ENCODE results near the gene POU2F3.

Gene POU2F3

GRCh38 chr11:120198787-120199469, 41.0 kb upstream of the POU2F3 start:
- Histone ChIP-seq H3K9me3 (ENCODE audit: control insufficient read depth, low read length) (no peaks in the 10 kb centered on the region), H3K4me1 (ENCODE audit: control insufficient read depth, insufficient read depth, low read length, poor library complexity, severe bottlenecking) (peaks cover 29% of the 10 kb centered on the region), H3K27ac (ENCODE audit: low read depth, low read length, severe bottlenecking) (no peak overlapping the region), H3K36me3 (ENCODE audit: control insufficient read depth, insufficient read depth, low read length) (no peaks in the 10 kb centered on the region), H3K4me3 (ENCODE audit: extremely low read depth, insufficient read depth, low read length, poor library complexity, severe bottlenecking) (no peak overlapping the region)
- 96 to 97% methylated on average over 6 to 7 of the region's 9 CpGs for WGBS, 2 experiments (ENCODE audit: insufficient coverage in 2 of 2)

- WGBS, 2 experiments (ENCODE audit: insufficient coverage in 2 of 2), result 70 to 77% methylated on average over 4 to 7 of the region's 9 CpGs
- no peak overlapping the region for H3K27ac ChIP-seq (ENCODE audit: low read depth, low read length, severe bottlenecking)
Measured at GRCh38 chr11:120199613-120200012, 40.3 kb upstream of the POU2F3 start.

DNA sequence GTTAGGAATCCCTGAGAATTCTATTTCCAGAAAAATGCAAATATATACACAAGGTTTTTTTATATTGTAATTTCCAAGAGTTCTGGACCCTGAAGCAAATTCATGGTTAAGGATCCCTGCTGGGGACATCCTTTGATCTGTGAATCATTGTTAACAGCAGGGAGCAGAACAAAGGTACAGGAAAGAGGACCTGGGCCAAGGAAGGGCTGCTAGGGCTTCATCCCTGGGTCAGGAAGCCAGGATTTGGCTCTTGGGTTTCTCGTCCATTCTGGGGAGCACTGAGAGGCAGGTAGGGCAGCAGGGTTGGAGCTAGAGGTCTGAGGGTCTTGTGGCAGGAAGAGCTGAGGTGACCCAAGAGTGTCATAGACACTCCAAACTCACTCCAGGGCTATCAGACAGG, 39.3 kb upstream of the POU2F3 start:
- H3K9me3 ChIP-seq (ENCODE audit: control insufficient read depth, low read length), result no peaks in the 10 kb centered on the region
- H3K27ac ChIP-seq (ENCODE audit: low read depth, low read length, severe bottlenecking), result no peak overlapping the region
- WGBS, 2 experiments (ENCODE audit: insufficient coverage in 2 of 2), result 71% methylated on average over 1 of the region's 1 CpG; no CpG with 5 or more reads in 1 of the 2 experiments
- H3K4me1 ChIP-seq (ENCODE audit: control insufficient read depth, insufficient read depth, low read length, poor library complexity, severe bottlenecking), result peaks cover 26% of the 10 kb centered on the region
- H3K36me3 ChIP-seq (ENCODE audit: control insufficient read depth, insufficient read depth, low read length), result no peaks in the 10 kb centered on the region
- no peak overlapping the region for H3K4me3 ChIP-seq (ENCODE audit: extremely low read depth, insufficient read depth, low read length, poor library complexity, severe bottlenecking)

More at GRCh38 chr11:120199613-120200012, 40.3 kb upstream of the POU2F3 start:
- Histone ChIP-seq H3K4me1 (ENCODE audit: control insufficient read depth, insufficient read depth, low read length, poor library complexity, severe bottlenecking) (peaks cover 29% of the 10 kb centered on the region), H3K4me3 (ENCODE audit: extremely low read depth, insufficient read depth, low read length, poor library complexity, severe bottlenecking) (no peak overlapping the region), H3K36me3 (ENCODE audit: control insufficient read depth, insufficient read depth, low read length) (no peaks in the 10 kb centered on the region), H3K9me3 (ENCODE audit: control insufficient read depth, low read length) (no peaks in the 10 kb centered on the region)

DNA sequence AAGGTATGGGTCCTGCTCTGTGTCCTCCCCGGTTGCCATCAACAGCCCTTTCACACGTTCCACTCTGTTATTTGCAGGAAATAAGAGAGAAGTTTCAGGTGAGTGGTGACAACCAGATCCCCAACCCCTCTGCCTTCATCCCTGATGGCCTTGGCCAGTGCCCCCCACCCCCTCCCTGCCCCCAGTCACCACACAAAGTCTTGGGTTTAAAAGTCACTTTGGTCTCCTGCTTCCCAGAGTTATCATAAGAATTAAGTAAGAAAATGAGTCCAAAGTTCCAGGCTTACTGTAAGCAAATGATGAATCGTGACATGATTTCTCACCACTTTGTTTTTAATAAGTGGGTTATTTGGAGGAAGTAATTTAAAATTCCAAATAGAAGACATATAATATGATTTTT, 38.3 kb upstream of the POU2F3 start:
- no peak overlapping the region for H3K4me3 ChIP-seq (ENCODE audit: extremely low read depth, insufficient read depth, low read length, poor library complexity, severe bottlenecking)
- no peak overlapping the region for H3K27ac ChIP-seq (ENCODE audit: low read depth, low read length, severe bottlenecking)
- WGBS, 2 experiments (ENCODE audit: insufficient coverage in 2 of 2), result no CpG with 5 or more reads among the region's 3 CpGs
- H3K9me3 ChIP-seq (ENCODE audit: control insufficient read depth, low read length), result no peaks in the 10 kb centered on the region
- H3K4me1 ChIP-seq (ENCODE audit: control insufficient read depth, insufficient read depth, low read length, poor library complexity, severe bottlenecking), result peaks cover 17% of the 10 kb centered on the region
- no peaks in the 10 kb centered on the region for H3K36me3 ChIP-seq (ENCODE audit: control insufficient read depth, insufficient read depth, low read length)

- no peaks in the 10 kb centered on the region for H3K9me3 ChIP-seq (ENCODE audit: control insufficient read depth, low read length)
- no peak overlapping the region for H3K4me3 ChIP-seq (ENCODE audit: extremely low read depth, insufficient read depth, low read length, poor library complexity, severe bottlenecking)
- H3K36me3 ChIP-seq (ENCODE audit: control insufficient read depth, insufficient read depth, low read length), result no peaks in the 10 kb centered on the region
- no peak overlapping the region for H3K27ac ChIP-seq (ENCODE audit: low read depth, low read length, severe bottlenecking)
- peaks cover 5% of the 10 kb centered on the region for H3K4me1 ChIP-seq (ENCODE audit: control insufficient read depth, insufficient read depth, low read length, poor library complexity, severe bottlenecking)
- WGBS, 2 experiments (ENCODE audit: insufficient coverage in 2 of 2), result 93 to 100% methylated on average over 3 to 4 of the region's 4 CpGs
Measured at GRCh38 chr11:120203626-120204025, 36.3 kb upstream of the POU2F3 start.

- Histone ChIP-seq H3K4me3 (ENCODE audit: extremely low read depth, insufficient read depth, low read length, poor library complexity, severe bottlenecking) (no peak overlapping the region), H3K9me3 (ENCODE audit: control insufficient read depth, low read length) (no peaks in the 10 kb centered on the region), H3K36me3 (ENCODE audit: control insufficient read depth, insufficient read depth, low read length) (no peaks in the 10 kb centered on the region), H3K27ac (ENCODE audit: low read depth, low read length, severe bottlenecking) (no peak overlapping the region), H3K4me1 (ENCODE audit: control insufficient read depth, insufficient read depth, low read length, poor library complexity, severe bottlenecking) (peaks cover 17% of the 10 kb centered on the region)
- WGBS, 2 experiments (ENCODE audit: insufficient coverage in 2 of 2), result 87 to 94% methylated on average over 7 of the region's 7 CpGs
Measured at GRCh38 chr11:120205596-120206161, 34.3 kb upstream of the POU2F3 start.

GRCh38 chr11:120207512-120207911, 32.4 kb upstream of the POU2F3 start:
- Histone ChIP-seq H3K9me3 (ENCODE audit: control insufficient read depth, low read length) (no peaks in the 10 kb centered on the region), H3K36me3 (ENCODE audit: control insufficient read depth, insufficient read depth, low read length) (no peaks in the 10 kb centered on the region), H3K27ac (ENCODE audit: low read depth, low read length, severe bottlenecking) (no peak overlapping the region), H3K4me1 (ENCODE audit: control insufficient read depth, insufficient read depth, low read length, poor library complexity, severe bottlenecking) (peaks cover 17% of the 10 kb centered on the region), H3K4me3 (ENCODE audit: extremely low read depth, insufficient read depth, low read length, poor library complexity, severe bottlenecking) (no peak overlapping the region)
- WGBS, 2 experiments (ENCODE audit: insufficient coverage in 2 of 2), result 95 to 97% methylated on average over 6 to 7 of the region's 7 CpGs

DNA sequence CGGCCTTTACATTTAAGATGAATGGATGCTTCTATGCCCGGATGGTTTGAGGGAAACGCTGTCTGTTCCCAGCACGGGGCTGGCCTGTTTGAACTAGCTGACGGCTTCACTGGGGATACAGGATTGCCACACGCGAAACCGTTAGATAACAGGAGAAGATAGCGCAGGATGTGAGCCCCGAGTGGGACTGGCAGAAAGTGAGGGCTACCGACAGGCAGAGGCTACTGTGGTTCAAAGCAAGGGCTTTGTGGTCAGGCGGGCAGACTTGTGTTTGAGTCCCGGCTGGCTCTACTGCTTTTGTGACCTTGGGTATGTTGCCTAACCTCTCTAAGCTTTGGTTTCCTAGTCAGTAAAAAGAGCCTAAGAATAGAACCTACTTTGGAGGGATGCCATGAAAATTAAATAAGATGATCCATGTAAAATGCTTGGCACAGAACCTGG, 31.9 kb upstream of the POU2F3 start:
- Histone ChIP-seq H3K36me3 (ENCODE audit: control insufficient read depth, insufficient read depth, low read length) (no peaks in the 10 kb centered on the region), H3K9me3 (ENCODE audit: control insufficient read depth, low read length) (no peaks in the 10 kb centered on the region), H3K4me3 (ENCODE audit: extremely low read depth, insufficient read depth, low read length, poor library complexity, severe bottlenecking) (no peak overlapping the region), H3K4me1 (ENCODE audit: control insufficient read depth, insufficient read depth, low read length, poor library complexity, severe bottlenecking) (peaks cover 21% of the 10 kb centered on the region), H3K27ac (ENCODE audit: low read depth, low read length, severe bottlenecking) (no peak overlapping the region)
- WGBS, 2 experiments (ENCODE audit: insufficient coverage in 2 of 2), result 79 to 83% methylated on average over 13 of the region's 13 CpGs

GRCh38 chr11:120208777-120209176, 31.2 kb upstream of the POU2F3 start:
- Histone ChIP-seq H3K36me3 (ENCODE audit: control insufficient read depth, insufficient read depth, low read length) (peaks cover under 1% of the 10 kb centered on the region), H3K27ac (ENCODE audit: low read depth, low read length, severe bottlenecking) (no peak overlapping the region), H3K4me3 (ENCODE audit: extremely low read depth, insufficient read depth, low read length, poor library complexity, severe bottlenecking) (no peak overlapping the region), H3K4me1 (ENCODE audit: control insufficient read depth, insufficient read depth, low read length, poor library complexity, severe bottlenecking) (peaks cover 23% of the 10 kb centered on the region), H3K9me3 (ENCODE audit: control insufficient read depth, low read length) (no peaks in the 10 kb centered on the region)
- 80 to 85% methylated on average over 5 of the region's 6 CpGs for WGBS, 2 experiments (ENCODE audit: insufficient coverage in 2 of 2)

DNA sequence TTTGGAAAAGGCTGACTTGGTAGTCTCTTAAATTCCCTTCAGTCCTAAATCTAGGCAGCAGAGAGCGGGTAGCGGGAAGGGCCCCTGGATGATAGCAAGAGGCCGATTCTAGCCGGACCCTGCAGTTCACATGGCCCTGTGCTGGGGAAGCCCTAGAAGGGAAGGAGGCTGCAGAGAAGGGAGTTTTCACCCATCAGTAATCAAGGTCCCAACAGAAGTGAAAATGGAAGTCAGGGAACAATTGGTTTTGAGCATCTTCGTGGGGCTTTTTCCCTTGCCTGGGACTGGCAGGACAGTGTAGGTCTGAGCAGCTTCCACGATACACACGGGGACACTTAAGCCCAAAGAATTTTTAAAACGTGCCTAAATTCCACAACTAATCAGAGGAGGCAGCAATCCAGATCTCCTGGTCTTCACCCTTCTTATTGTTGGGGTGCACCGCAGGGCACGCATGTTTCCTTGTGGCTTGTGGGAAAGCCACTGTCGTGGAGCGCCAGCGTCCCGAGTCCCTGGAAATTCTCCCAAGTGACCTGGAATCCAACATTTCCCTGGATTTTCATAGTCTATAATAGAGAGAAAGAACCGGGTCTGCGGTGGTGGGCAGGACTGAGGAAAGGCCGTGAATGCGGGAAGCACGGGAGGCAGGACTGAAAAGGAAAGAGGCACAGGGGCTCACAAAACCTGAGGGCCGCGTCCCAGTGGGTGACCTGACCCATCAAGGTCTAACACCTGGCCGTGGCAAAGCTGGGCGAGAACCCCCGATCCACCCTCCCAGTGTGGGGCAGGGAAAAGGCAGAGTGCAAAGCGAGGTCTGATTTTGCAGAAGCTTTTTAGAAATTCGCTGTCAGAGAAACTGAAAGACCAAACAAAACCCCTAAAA, 30.0 kb upstream of the POU2F3 start:
- H3K27ac ChIP-seq (ENCODE audit: low read depth, low read length, severe bottlenecking), result peak overlapping the region; percentile 92
- peaks cover 11% of the 10 kb centered on the region for H3K36me3 ChIP-seq (ENCODE audit: control insufficient read depth, insufficient read depth, low read length)
- 24 to 42% methylated on average over 14 to 16 of the region's 26 CpGs for WGBS, 2 experiments (ENCODE audit: insufficient coverage in 2 of 2)
- no peaks in the 10 kb centered on the region for H3K9me3 ChIP-seq (ENCODE audit: control insufficient read depth, low read length)
- H3K4me3 ChIP-seq (ENCODE audit: extremely low read depth, insufficient read depth, low read length, poor library complexity, severe bottlenecking), result peak overlapping the region; percentile 65
- H3K4me1 ChIP-seq (ENCODE audit: control insufficient read depth, insufficient read depth, low read length, poor library complexity, severe bottlenecking), result peaks cover 23% of the 10 kb centered on the region
